ENCODE data around the gene PLSCR1. TPM values are rescaled to one million over a fixed set of nuclear protein-coding genes. Genes with fewer than 3 reads are reported as not detected.

PLSCR1 gene
- total and polyA plus RNA-seq, 5 donors: 20.8 to 66.9 (median 32.7) TPM

DNA sequence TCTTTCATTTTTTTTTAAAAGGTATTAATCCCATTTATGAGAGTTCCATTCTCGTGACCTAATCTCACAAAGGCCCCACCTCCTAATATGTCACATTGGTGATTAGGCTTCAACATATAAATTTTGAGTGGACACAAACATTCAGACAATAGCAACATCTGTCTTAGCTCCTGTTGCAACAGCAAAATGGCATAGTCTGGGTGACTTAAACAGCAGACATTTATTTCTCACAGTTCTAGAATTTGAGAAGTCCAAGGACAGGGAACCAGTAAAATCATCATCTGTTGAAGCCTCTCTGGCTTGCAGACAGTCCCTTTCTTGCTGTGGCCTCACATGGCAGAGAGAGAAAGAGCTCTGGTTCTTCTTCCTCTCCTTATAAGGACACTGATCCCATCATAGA lies 71.8 kb downstream of the PLSCR1 start:
- Histone ChIP-seq H3K9me3 (ENCODE audit: control insufficient read depth, low read length) (no peaks in the 10 kb centered on the region), H3K27me3 (ENCODE audit: control insufficient read depth, insufficient read depth) (no peaks in the 10 kb centered on the region), H3K4me1 (ENCODE audit: control insufficient read depth, insufficient read depth, low read length) (peaks cover 2% of the 10 kb centered on the region), H3K4me3 (ENCODE audit: low read length) (no peak overlapping the region), H3K27ac (ENCODE audit: low read length) (no peak overlapping the region)
- no peak for ATAC-seq
- DNase-seq: no peak
- intact Hi-C loops (cut with DNase I): no loop called here
- 84% methylated on average over 1 of the region's 1 CpG for WGBS

DNA sequence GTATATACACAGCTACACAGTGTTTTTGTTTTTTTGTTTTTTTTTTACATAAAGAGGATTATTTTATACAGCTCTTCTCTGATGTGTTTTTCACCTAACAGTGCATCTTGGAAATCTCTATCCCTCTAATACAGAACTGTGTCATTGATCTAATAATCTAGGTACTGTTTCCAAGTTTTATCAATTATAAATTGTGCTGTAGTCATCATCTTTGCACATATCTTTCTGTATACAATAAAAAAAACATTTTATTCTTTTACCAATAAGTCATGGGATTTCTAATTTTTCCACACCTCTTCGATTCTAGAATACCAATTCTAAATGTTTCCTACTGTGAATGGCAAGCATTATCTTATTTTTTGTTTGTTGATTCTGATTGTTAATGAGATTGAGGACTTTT lies 73.4 kb downstream of the PLSCR1 start:
- H3K4me3 ChIP-seq (ENCODE audit: low read length): no peak overlapping the region
- no peak for ATAC-seq
- no peaks in the 10 kb centered on the region for H3K9me3 ChIP-seq (ENCODE audit: control insufficient read depth, low read length)
- intact Hi-C loops (cut with DNase I): no loop called here
- peaks cover 2% of the 10 kb centered on the region for H3K4me1 ChIP-seq (ENCODE audit: control insufficient read depth, insufficient read depth, low read length)
- 96% methylated on average over 1 of the region's 1 CpG for WGBS
- no peaks in the 10 kb centered on the region for H3K27me3 ChIP-seq (ENCODE audit: control insufficient read depth, insufficient read depth)
- H3K27ac ChIP-seq (ENCODE audit: low read length): no peak overlapping the region
- DNase-seq: no peak

DNA sequence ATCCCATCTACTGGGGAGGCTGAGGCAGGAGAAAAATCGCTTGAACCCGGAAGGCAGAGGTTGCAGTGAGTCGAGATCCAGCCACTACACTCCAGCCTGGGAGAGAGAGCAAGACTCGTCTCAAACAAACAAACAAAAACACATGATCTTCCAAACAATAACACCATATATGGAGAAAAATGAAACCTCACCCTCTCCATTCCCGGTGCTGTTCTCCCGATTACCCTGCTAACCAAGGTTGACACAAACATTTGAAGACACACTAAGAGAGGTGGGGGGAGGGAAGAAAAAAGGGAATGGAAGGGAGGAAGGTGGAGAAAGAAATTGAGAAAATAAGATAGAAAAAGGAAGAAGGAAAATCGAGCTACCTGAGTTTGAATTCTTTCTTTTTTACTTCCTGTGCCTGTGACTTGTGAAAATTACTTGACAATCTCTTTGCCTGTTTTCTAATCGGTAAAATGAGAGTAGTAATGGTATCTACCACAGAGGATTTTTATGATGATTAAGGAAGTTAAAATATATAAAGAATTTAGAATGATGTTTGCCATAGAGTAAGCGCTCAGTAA lies 73.9 kb downstream of the PLSCR1 start:
- Histone ChIP-seq H3K4me3 (ENCODE audit: low read length) (no peak overlapping the region), H3K27me3 (ENCODE audit: control insufficient read depth, insufficient read depth) (no peaks in the 10 kb centered on the region), H3K9me3 (ENCODE audit: control insufficient read depth, low read length) (no peaks in the 10 kb centered on the region), H3K27ac (ENCODE audit: low read length) (no peak overlapping the region), H3K4me1 (ENCODE audit: control insufficient read depth, insufficient read depth, low read length) (peaks cover 2% of the 10 kb centered on the region)
- ATAC-seq (no peak), DNase-seq (no peak)
- intact Hi-C loops (cut with DNase I): no loop called here
- WGBS: 89% methylated on average over 9 of the region's 9 CpGs

- Histone ChIP-seq H3K27ac (ENCODE audit: low read length) (no peak within 1 kb of the TSS), H3K9me3 (ENCODE audit: control insufficient read depth, low read length) (no peaks in the 10 kb centered on the region), H3K27me3 (ENCODE audit: control insufficient read depth, insufficient read depth) (no peaks in the 10 kb centered on the region), H3K4me3 (ENCODE audit: low read length) (peak within 1 kb of the TSS; percentile 76), H3K4me1 (ENCODE audit: control insufficient read depth, insufficient read depth, low read length) (peaks cover 2% of the 10 kb centered on the region)
- peak; percentile 65 to 86 (median 84) for DNase-seq
- peak; percentile 92 to 95 for ATAC-seq
- 10% methylated on average over 51 of the region's 51 CpGs for WGBS
- intact Hi-C loops (cut with DNase I): no loop called here
These were observed 75.0 kb downstream of the PLSCR1 start, which contains the start of gene PLSCR2 for GRCh38 chr3:146469150-146470017. Gene PLSCR2, minus strand, starts transcription at chr3:146469561. Its CDS starts 9,657 bp downstream, at chr3:146459904.

GRCh38 chr3:146468671-146469149 lies 75.7 kb downstream of the PLSCR1 start:
- DNase-seq (no peak), ATAC-seq (peak in 1 of 2 donors; percentile 40)
- intact Hi-C loops (cut with DNase I): no loop called here
- no peak overlapping the region for H3K27ac ChIP-seq (ENCODE audit: low read length)
- H3K9me3 ChIP-seq (ENCODE audit: control insufficient read depth, low read length): no peaks in the 10 kb centered on the region
- H3K4me1 ChIP-seq (ENCODE audit: control insufficient read depth, insufficient read depth, low read length): peaks cover 2% of the 10 kb centered on the region
- H3K4me3 ChIP-seq (ENCODE audit: low read length): no peak overlapping the region
- H3K27me3 ChIP-seq (ENCODE audit: control insufficient read depth, insufficient read depth): no peaks in the 10 kb centered on the region
- WGBS: 68% methylated on average over 10 of the region's 10 CpGs

DNA sequence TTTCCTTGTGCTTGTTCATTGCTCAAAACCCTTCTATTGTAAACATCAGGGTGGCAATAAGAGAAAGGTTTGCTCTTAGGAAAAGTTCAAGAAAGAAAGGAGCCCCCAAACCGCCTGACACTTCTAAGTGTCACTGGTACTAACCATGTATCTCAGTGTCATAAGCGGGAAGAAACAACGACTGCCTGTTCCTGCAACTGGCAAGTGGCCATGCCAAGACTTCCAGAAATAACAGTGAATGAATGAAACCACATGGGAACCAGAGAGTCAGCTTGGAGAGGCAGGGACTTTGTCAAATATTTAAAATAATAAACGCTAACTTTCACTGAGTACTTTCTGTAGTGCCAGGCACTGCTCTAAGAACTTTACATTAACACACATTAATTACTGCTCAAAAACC lies 76.2 kb downstream of the PLSCR1 start:
- no peak overlapping the region for H3K4me3 ChIP-seq (ENCODE audit: low read length)
- DNase-seq (peak; percentile 46 to 72 (median 47)), ATAC-seq (peak; percentile 37 to 41)
- no peak overlapping the region for H3K27ac ChIP-seq (ENCODE audit: low read length)
- intact Hi-C loops (cut with DNase I): no loop called here
- no peaks in the 10 kb centered on the region for H3K9me3 ChIP-seq (ENCODE audit: control insufficient read depth, low read length)
- no peaks in the 10 kb centered on the region for H3K4me1 ChIP-seq (ENCODE audit: control insufficient read depth, insufficient read depth, low read length)
- 34% methylated on average over 4 of the region's 4 CpGs for WGBS
- H3K27me3 ChIP-seq (ENCODE audit: control insufficient read depth, insufficient read depth): no peaks in the 10 kb centered on the region

- Histone ChIP-seq H3K9me3 (ENCODE audit: control insufficient read depth, low read length) (no peaks in the 10 kb centered on the region), H3K4me3 (ENCODE audit: low read length) (no peak overlapping the region), H3K27ac (ENCODE audit: low read length) (no peak overlapping the region), H3K4me1 (ENCODE audit: control insufficient read depth, insufficient read depth, low read length) (no peaks in the 10 kb centered on the region), H3K27me3 (ENCODE audit: control insufficient read depth, insufficient read depth) (no peaks in the 10 kb centered on the region)
- 0% methylated on average over 1 of the region's 1 CpG for WGBS
- DNase-seq: no peak
- intact Hi-C loops (cut with DNase I): no loop called here
- no peak for ATAC-seq
These were observed 77.8 kb downstream of the PLSCR1 start for GRCh38 chr3:146466604-146467003.

DNA sequence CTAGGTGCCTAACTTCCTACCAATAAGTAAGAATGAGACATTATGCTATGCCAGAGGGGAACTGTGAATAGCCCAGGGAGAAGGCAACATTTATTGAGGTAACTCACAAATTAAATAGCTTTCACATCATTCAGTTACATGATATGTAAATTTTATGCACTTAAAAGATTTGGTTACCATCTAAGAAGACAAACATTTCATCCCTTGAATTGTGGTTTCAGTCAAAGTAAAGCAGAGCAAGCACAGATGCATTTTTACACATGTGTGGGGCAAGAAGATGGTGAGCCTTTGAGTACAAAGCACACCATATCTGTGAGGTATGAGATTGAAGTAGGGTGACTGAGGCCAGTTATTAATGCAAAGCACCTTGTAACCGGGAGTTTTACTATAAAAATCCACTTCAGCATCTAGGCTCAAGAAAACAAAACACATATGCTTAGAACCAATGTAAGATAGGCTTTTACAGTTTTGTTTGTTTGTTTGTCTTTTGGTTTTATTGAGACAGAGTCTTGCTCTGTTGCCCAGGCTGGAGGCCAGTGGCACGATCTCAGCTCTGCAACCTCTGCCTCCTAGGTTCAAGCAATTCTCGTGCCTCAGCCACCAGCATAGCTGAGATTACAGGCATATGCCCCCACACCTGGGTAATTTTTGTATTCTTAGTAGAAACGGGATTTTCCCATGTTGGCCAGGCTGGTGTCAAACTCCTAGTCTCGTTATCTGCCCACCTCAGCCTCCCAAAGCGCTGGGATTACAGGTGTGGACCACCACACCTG lies 78.5 kb downstream of the PLSCR1 start:
- Histone ChIP-seq H3K27ac (ENCODE audit: low read length) (no peak overlapping the region), H3K9me3 (ENCODE audit: control insufficient read depth, low read length) (no peaks in the 10 kb centered on the region), H3K27me3 (ENCODE audit: control insufficient read depth, insufficient read depth) (no peaks in the 10 kb centered on the region), H3K4me1 (ENCODE audit: control insufficient read depth, insufficient read depth, low read length) (no peaks in the 10 kb centered on the region), H3K4me3 (ENCODE audit: low read length) (no peak overlapping the region)
- ATAC-seq: no peak
- intact Hi-C loops (cut with DNase I): no loop called here
- 92% methylated on average over 6 of the region's 6 CpGs for WGBS
- DNase-seq: no peak

Other genes starting within 250 kb of the PLSCR1 start
- gene PLSCR2, start 75.0 kb downstream of the PLSCR1 start, total RNA-seq: under 1 TPM in 1 of 4 donors, not detected in 3; 0.23 TPM
- gene PLSCR2, start 75.0 kb downstream of the PLSCR1 start, polyA plus RNA-seq: not detected
- not detected for gene PLSCR5, start 60.7 kb upstream of the PLSCR1 start, total RNA-seq
- gene PLSCR5, start 60.7 kb upstream of the PLSCR1 start, polyA plus RNA-seq: not detected